ENCODE data around the gene PHKG1.
A peak's percentile ranks its signal among the peaks of the same experiment; 100 is the strongest.
"Not testable (repeated sequence)": the region's sequence is repeated elsewhere in the genome, so short reads cannot be mapped to it uniquely, and the experiment has no call there.

PHKG1 gene

GRCh38 chr7:56031556-56031955, 61.2 kb downstream of the PHKG1 start:
- peak overlapping the region; percentile 71 for H3K4me2 ChIP-seq (ENCODE audit: insufficient read depth, low read length)
- peaks cover 41% of the 10 kb centered on the region for H3K36me3 ChIP-seq (ENCODE audit: insufficient read depth, low read length)

GRCh38 chr7:56030340-56030739, 62.4 kb downstream of the PHKG1 start:
- no peaks in the 10 kb centered on the region for H3K9me3 ChIP-seq (ENCODE audit: insufficient read depth, low read length, severe bottlenecking)
- TF ChIP-seq EZH2 (IDR thresholded peaks at IDR 0.05; ENCODE audit: borderline replicate concordance, low read depth, low read length, severe bottlenecking) (no peak), CTCF (IDR thresholded peaks at IDR 0.05; ENCODE audit: borderline replicate concordance, extremely low read depth, low read length, poor library complexity, severe bottlenecking) (no peak)
- H3K4me1 ChIP-seq (ENCODE audit: insufficient read depth, low read length): peaks cover 28% of the 10 kb centered on the region

More at GRCh38 chr7:56031556-56031955, 61.2 kb downstream of the PHKG1 start:
- not testable (repeated sequence) for H2AFZ ChIP-seq (ENCODE audit: low read depth, low read length); H3K27me3 ChIP-seq (ENCODE audit: insufficient read depth, low read length, poor library complexity); H4K20me1 ChIP-seq (ENCODE audit: insufficient read depth, low read length); H3K4me3 ChIP-seq (ENCODE audit: low read depth in 1 of 2, low read length in 2 of 2); H3K9ac ChIP-seq (ENCODE audit: low read depth, low read length); DNase-seq; H3K9me3 ChIP-seq (ENCODE audit: insufficient read depth, low read length, severe bottlenecking); H3K27ac ChIP-seq (ENCODE audit: low read length); ATAC-seq (ENCODE audit: insufficient read depth, low read depth)
- H3K4me1 ChIP-seq (ENCODE audit: insufficient read depth, low read length): peaks cover 32% of the 10 kb centered on the region
- peaks cover 43% of the 10 kb centered on the region for H3K79me2 ChIP-seq (ENCODE audit: insufficient read depth, low read length)

More at GRCh38 chr7:56030340-56030739, 62.4 kb downstream of the PHKG1 start:
- Histone ChIP-seq H3K27ac (ENCODE audit: low read length) (no peak overlapping the region), H3K4me3 (ENCODE audit: low read depth in 1 of 2, low read length in 2 of 2) (no peak overlapping the region), H3K9ac (ENCODE audit: low read depth, low read length) (no peak overlapping the region), H3K4me2 (ENCODE audit: insufficient read depth, low read length) (peak overlapping the region; percentile 8; the same call in 1 of the 2 replicates), H4K20me1 (ENCODE audit: insufficient read depth, low read length) (no peaks in the 10 kb centered on the region; the same call in 1 of the 2 replicates), H3K36me3 (ENCODE audit: insufficient read depth, low read length) (peaks cover 47% of the 10 kb centered on the region), H3K79me2 (ENCODE audit: insufficient read depth, low read length) (peaks cover 48% of the 10 kb centered on the region), H3K27me3 (ENCODE audit: insufficient read depth, low read length, poor library complexity) (no peaks in the 10 kb centered on the region), H2AFZ (ENCODE audit: low read depth, low read length) (no peak overlapping the region)
- no peak for DNase-seq
- ATAC-seq (ENCODE audit: insufficient read depth, low read depth): no peak

Data from DND-41 (cell line).